IPS-20b (cell line): Measurements from ENCODE around the gene BAZ1B.
"Not testable (repeated sequence)": the region's sequence is repeated elsewhere in the genome, so short reads cannot be mapped to it uniquely, and the experiment has no call there.

Source experiments
- H3K27ac ChIP-seq: one replicate; pipeline ENCODE4 v1.5.1; 2013; ENCODE audit warnings: low read length
- H3K27me3 ChIP-seq: 2 replicates; pipeline ENCODE4 v1.6.1; 2013; ENCODE audit warnings: mild to moderate bottlenecking, low read length, inconsistent platforms; ENCODE audit not compliant: insufficient read depth
- H3K36me3 ChIP-seq: 2 replicates; pipeline ENCODE4 v1.6.1; 2013; ENCODE audit warnings: low read depth, mild to moderate bottlenecking, inconsistent platforms, low read length, moderate library complexity; ENCODE audit not compliant: insufficient read depth
- H3K4me1 ChIP-seq: 2 replicates; pipeline ENCODE4 v1.6.1; 2013; ENCODE audit warnings: mild to moderate bottlenecking, control low read depth, inconsistent platforms, low read length, moderate library complexity; ENCODE audit not compliant: insufficient read depth
- H3K4me3 ChIP-seq: 2 replicates; pipeline ENCODE4 v1.5.1; 2013; ENCODE audit warnings: mild to moderate bottlenecking, low read length, inconsistent platforms
- H3K9ac ChIP-seq: 2 replicates; pipeline ENCODE4 v1.6.1; 2013; ENCODE audit warnings: low read depth, mild to moderate bottlenecking, inconsistent platforms, low read length, moderate library complexity
- H3K9me3 ChIP-seq: 2 replicates; pipeline ENCODE4 v1.6.1; 2013; ENCODE audit warnings: mild to moderate bottlenecking, low read depth, low read length, inconsistent platforms; ENCODE audit not compliant: insufficient read depth

BAZ1B gene

GRCh38 chr7:73535918-73536317 lies 13.8 kb upstream of the BAZ1B start:
- H3K9ac ChIP-seq, H3K27me3 ChIP-seq, H3K9me3 ChIP-seq, H3K27ac ChIP-seq, H3K4me3 ChIP-seq, H3K4me1 ChIP-seq: not testable (repeated sequence)
- H3K36me3 ChIP-seq, result peaks cover 44% of the 10 kb centered on the region

DNA sequence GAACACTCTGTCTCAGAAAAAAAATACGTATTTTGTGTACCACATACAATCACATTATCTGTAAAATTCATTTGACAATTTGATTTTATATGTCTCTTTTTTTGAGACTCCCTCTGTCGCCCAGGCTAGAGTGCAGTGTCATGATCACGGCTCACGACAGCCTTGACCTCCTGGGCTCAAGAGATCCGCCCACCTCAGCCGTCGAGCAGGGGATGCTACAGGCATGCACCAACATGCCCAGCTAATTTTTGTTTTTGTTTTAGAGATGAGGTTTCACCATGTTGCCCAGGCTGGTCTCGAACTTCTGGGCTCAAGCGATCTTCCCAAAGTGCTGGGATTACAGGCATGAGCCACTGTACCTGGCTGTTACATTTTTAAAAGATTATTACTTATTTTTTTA lies 11.6 kb upstream of the BAZ1B start:
- peaks cover 28% of the 10 kb centered on the region for H3K36me3 ChIP-seq
- no peaks in the 10 kb centered on the region for H3K4me1 ChIP-seq
- no peaks in the 10 kb centered on the region for H3K27me3 ChIP-seq
- H3K27ac ChIP-seq, result no peak overlapping the region
- H3K9ac ChIP-seq, result no peak overlapping the region
- H3K9me3 ChIP-seq, result no peaks in the 10 kb centered on the region
- H3K4me3 ChIP-seq, result no peak overlapping the region

DNA sequence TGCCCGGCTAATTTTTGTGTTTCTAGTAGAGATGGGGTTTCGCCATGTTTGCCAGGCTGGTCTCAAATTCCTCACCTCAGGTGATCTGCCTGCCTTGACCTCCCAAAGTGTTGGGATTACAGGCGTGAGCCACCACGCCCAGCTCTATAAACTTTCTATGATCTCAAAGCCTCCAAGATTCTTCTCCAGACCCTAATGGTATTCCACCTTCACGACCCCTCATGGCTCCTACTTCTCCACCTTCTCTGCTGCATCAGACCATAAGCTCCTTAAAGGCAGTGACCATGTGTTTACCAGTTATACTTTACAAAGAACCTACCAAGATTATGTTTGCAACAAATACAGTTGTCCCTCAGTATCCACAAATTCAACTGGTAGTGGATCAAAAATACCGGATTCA lies 10.1 kb upstream of the BAZ1B start:
- H3K9me3 ChIP-seq, result no peaks in the 10 kb centered on the region
- peaks cover 14% of the 10 kb centered on the region for H3K36me3 ChIP-seq
- H3K27me3 ChIP-seq, result no peaks in the 10 kb centered on the region
- H3K4me3 ChIP-seq, result no peak overlapping the region
- no peak overlapping the region for H3K9ac ChIP-seq
- H3K4me1 ChIP-seq, result no peaks in the 10 kb centered on the region
- H3K27ac ChIP-seq, result no peak overlapping the region

DNA sequence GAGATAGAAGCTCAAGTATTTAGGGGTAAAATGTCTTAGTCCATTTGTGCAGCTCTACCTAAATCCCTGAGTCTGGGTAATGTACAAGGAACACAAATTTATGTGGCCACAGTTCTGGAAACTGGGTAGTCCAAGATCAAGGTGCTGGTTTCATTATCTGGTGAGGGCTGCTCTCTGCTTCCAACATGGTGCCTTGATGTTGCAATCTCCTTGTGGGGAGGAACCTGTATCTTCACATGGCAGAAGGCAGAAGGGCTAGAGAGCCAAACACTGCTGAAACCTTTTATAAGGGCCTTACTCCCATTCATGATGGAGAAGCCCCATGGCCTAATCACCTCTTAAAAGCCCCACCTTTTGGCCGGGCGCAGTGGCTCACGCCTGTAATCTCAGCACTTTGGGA lies 8.7 kb upstream of the BAZ1B start:
- Histone ChIP-seq H3K9me3 (no peaks in the 10 kb centered on the region), H3K36me3 (no peaks in the 10 kb centered on the region), H3K27me3 (no peaks in the 10 kb centered on the region), H3K4me1 (no peaks in the 10 kb centered on the region), H3K9ac (no peak overlapping the region), H3K27ac (no peak overlapping the region), H3K4me3 (no peak overlapping the region)

- Histone ChIP-seq H3K4me1 (no peaks in the 10 kb centered on the region), H3K36me3 (no peaks in the 10 kb centered on the region), H3K4me3 (no peak overlapping the region), H3K27ac (no peak overlapping the region), H3K9ac (no peak overlapping the region), H3K27me3 (no peaks in the 10 kb centered on the region), H3K9me3 (no peaks in the 10 kb centered on the region)
Observed at GRCh38 chr7:73526896-73527821, 5.1 kb upstream of the BAZ1B start.

GRCh38 chr7:73526158-73526494 lies 4.0 kb upstream of the BAZ1B start:
- H3K4me1 ChIP-seq, result not testable (repeated sequence)

GRCh38 chr7:73521636-73522104 lies 423 bp downstream of the BAZ1B start:
- Histone ChIP-seq H3K4me1 (peaks cover 12% of the 10 kb centered on the region; the same call in 1 of the 2 replicates), H3K9ac (peak overlapping the region; percentile 89; the same call in 1 of the 2 replicates), H3K4me3 (peak overlapping the region; percentile 82; the same call in 1 of the 2 replicates), H3K9me3 (no peaks in the 10 kb centered on the region), H3K27me3 (no peaks in the 10 kb centered on the region), H3K36me3 (peaks cover 35% of the 10 kb centered on the region), H3K27ac (peak overlapping the region; percentile 84)

More at GRCh38 chr7:73526158-73526494, 4.0 kb upstream of the BAZ1B start:
- not testable (repeated sequence) for H3K9ac ChIP-seq, H3K9me3 ChIP-seq, H3K4me3 ChIP-seq, H3K36me3 ChIP-seq, H3K27me3 ChIP-seq, H3K27ac ChIP-seq

DNA sequence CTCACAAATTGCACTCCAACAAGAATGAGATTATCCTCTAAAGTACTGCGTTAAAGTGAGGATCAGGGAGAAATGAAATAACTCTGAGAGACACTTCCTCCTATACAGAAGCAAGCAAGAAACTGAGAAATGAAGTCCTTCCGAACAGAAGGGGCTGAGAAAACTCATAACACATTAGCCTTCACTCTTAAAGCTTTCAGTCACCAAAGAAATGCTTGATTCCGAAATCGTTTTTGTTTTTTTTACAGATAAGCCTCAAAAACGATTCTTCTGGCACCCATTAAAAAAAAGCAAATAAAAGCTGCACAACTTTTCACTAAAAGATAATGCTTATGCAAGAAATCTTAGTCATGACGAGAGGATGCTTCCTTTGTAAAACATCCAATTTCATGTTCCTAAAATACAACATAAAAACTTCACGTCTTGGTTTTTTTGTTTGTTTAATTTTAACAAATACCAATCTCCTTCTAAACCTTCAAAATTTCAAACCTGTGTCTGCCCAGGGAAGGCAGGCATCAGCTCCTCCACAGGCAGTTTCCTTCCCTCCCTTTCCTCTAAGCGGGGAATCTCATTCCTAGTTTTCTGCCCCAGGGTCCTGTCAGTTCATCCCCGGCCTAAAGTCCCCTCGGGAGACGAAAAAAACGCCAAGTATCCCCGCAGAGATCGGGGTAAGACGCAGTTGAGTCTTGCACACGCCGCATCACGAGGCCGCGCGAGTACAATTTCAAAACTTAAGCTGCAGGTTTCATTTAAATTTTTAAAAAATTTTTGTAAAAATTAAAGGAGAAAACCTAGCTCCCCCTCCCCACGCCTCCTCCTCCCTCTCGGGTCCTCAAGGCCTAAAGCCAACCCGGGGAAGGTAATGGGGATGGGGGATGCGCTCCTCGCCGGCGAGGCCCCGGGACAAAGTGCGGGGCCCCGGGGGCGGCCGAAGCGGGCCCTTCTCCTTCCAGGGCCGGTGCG lies 1.1 kb downstream of the BAZ1B start:
- peak overlapping the region; percentile 89; the same call in 1 of the 2 replicates for H3K9ac ChIP-seq
- H3K27me3 ChIP-seq, result no peaks in the 10 kb centered on the region
- no peaks in the 10 kb centered on the region for H3K9me3 ChIP-seq
- peaks cover 12% of the 10 kb centered on the region; the same call in 1 of the 2 replicates for H3K4me1 ChIP-seq
- peak overlapping the region; percentile 82 for H3K4me3 ChIP-seq
- peak overlapping the region; percentile 84 for H3K27ac ChIP-seq
- H3K36me3 ChIP-seq, result peaks cover 42% of the 10 kb centered on the region

- Histone ChIP-seq H3K27me3 (no peaks in the 10 kb centered on the region), H3K4me1 (peaks cover 12% of the 10 kb centered on the region; the same call in 1 of the 2 replicates), H3K4me3 (peak overlapping the region; percentile 82), H3K27ac (no peak overlapping the region), H3K9ac (peak overlapping the region; percentile 89; the same call in 1 of the 2 replicates), H3K9me3 (no peaks in the 10 kb centered on the region), H3K36me3 (peaks cover 51% of the 10 kb centered on the region)
Observed at GRCh38 chr7:73519867-73520672, 2.0 kb downstream of the BAZ1B start.

DNA sequence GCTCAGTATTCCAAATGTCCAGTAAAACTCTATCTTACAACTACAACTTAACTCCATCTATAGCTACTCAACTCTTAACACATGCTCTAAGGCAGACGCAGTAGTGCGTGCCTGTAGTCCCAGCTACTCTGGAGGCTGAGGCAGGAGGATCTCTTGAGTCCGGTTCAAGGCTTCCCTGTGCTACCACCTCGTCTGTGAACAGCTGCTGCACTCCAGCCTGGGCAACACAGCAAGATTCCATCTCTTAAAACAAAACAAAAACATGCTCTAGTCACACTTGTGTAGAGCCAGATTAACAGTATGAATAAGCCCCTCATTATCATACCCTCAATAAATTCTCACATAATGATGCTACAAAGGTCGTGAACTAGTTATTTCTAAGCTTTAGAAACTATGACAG lies 3.6 kb downstream of the BAZ1B start:
- H3K9ac ChIP-seq, result no peak overlapping the region
- H3K9me3 ChIP-seq, result no peaks in the 10 kb centered on the region
- no peak overlapping the region for H3K27ac ChIP-seq
- peaks cover 12% of the 10 kb centered on the region; the same call in 1 of the 2 replicates for H3K4me1 ChIP-seq
- H3K4me3 ChIP-seq, result peak overlapping the region; percentile 82; the same call in 1 of the 2 replicates
- H3K27me3 ChIP-seq, result no peaks in the 10 kb centered on the region
- H3K36me3 ChIP-seq, result peaks cover 67% of the 10 kb centered on the region
